ENCODE measurements around the gene OR10H1. TPM values are rescaled to one million over a fixed set of nuclear protein-coding genes. Genes with fewer than 3 reads are reported as not detected.

OR10H1 gene
- polyA plus RNA-seq, 3 donors, result not detected

GRCh38 chr19:15828121-15828610, 12.7 kb upstream of the OR10H1 start:
- intact Hi-C loops (cut with micrococcal nuclease), result no loop called here
- H3K79me2 ChIP-seq (ENCODE audit: insufficient read depth, low read length), result no peaks in the 10 kb centered on the region

GRCh38 chr19:15825753-15826152, 10.3 kb upstream of the OR10H1 start:
- intact Hi-C loops (cut with micrococcal nuclease), result no loop called here
- Mint-ChIP-seq H3K9me3 (no peaks in the 10 kb centered on the region), H3K4me3 (no peak overlapping the region), H3K4me1 (peaks cover 5% of the 10 kb centered on the region), H3K27me3 (ENCODE audit: low read depth in 3 of 3) (peaks cover 1 to 10% (median 5%) of the 10 kb centered on the region in 3 donors), H3K27ac (no peak overlapping the region), H3K36me3 (no peaks in the 10 kb centered on the region)
- H3K4me1 ChIP-seq (ENCODE audit: control insufficient read depth in 1 of 2, insufficient read depth in 2 of 2, low read length in 2 of 2), result no peaks in the 10 kb centered on the region
- no peak overlapping the region for H3K4me2 ChIP-seq (replicated peaks; ENCODE audit: extremely low read depth, low read length, poor library complexity, severe bottlenecking)
- no peaks in the 10 kb centered on the region for H4K20me1 ChIP-seq (ENCODE audit: insufficient read depth, low read length)
- H3K4me3 ChIP-seq (replicated peaks in 1 of 3; ENCODE audit: low read depth in 2 of 3, low read length in 3 of 3), result no peak overlapping the region
- no peak overlapping the region for H3K9ac ChIP-seq (ENCODE audit: insufficient read depth, low read length, poor library complexity, severe bottlenecking)
- no peak overlapping the region for H2AFZ ChIP-seq (ENCODE audit: insufficient read depth, low read depth, low read length, poor library complexity, severe bottlenecking)
- TF ChIP-seq CTCF (IDR thresholded peaks at IDR 0.05), result no peak
- no CpG with 5 or more reads among the region's 1 CpG for WGBS (ENCODE audit: insufficient coverage)
- H3K27me3 ChIP-seq (ENCODE audit: control insufficient read depth in 2 of 2, insufficient read depth in 2 of 2, low read length in 2 of 2), result no peaks in the 10 kb centered on the region
- H3K36me3 ChIP-seq (replicated peaks in 1 of 2; ENCODE audit: control insufficient read depth in 1 of 2, insufficient read depth in 2 of 2, low read length in 2 of 2), result no peaks in the 10 kb centered on the region
- no peaks in the 10 kb centered on the region for H3K79me2 ChIP-seq (ENCODE audit: insufficient read depth, low read length)
- no peak overlapping the region for H3K27ac ChIP-seq (ENCODE audit: low read depth in 1 of 2, low read length in 2 of 2)
- no peaks in the 10 kb centered on the region for H3K9me3 ChIP-seq (replicated peaks in 1 of 2; ENCODE audit: control insufficient read depth in 1 of 2, insufficient read depth in 1 of 2, low read length in 2 of 2)
- DNase-seq, result no peak

More at GRCh38 chr19:15828121-15828610, 12.7 kb upstream of the OR10H1 start:
- H3K4me1 Mint-ChIP-seq, result peaks cover 5% of the 10 kb centered on the region
- H3K9ac ChIP-seq (ENCODE audit: insufficient read depth, low read length, poor library complexity, severe bottlenecking), result no peak overlapping the region
- DNase-seq, result no peak
- no peaks in the 10 kb centered on the region for H3K27me3 ChIP-seq (ENCODE audit: control insufficient read depth in 2 of 2, insufficient read depth in 2 of 2, low read length in 2 of 2)
- H3K4me1 ChIP-seq (ENCODE audit: control insufficient read depth in 1 of 2, insufficient read depth in 2 of 2, low read length in 2 of 2), result no peaks in the 10 kb centered on the region
- H3K4me3 Mint-ChIP-seq, result no peak overlapping the region
- no peaks in the 10 kb centered on the region for H3K36me3 Mint-ChIP-seq
- no peaks in the 10 kb centered on the region for H3K9me3 ChIP-seq (replicated peaks in 1 of 2; ENCODE audit: control insufficient read depth in 1 of 2, insufficient read depth in 1 of 2, low read length in 2 of 2)
- no peaks in the 10 kb centered on the region for H3K36me3 ChIP-seq (replicated peaks in 1 of 2; ENCODE audit: control insufficient read depth in 1 of 2, insufficient read depth in 2 of 2, low read length in 2 of 2)
- no peak for TF ChIP-seq CTCF (IDR thresholded peaks at IDR 0.05)
- peaks cover 1 to 10% (median 5%) of the 10 kb centered on the region in 3 donors for H3K27me3 Mint-ChIP-seq (ENCODE audit: low read depth in 3 of 3)
- H3K27ac Mint-ChIP-seq, result no peak overlapping the region
- no peaks in the 10 kb centered on the region for H3K9me3 Mint-ChIP-seq
- H3K4me2 ChIP-seq (replicated peaks; ENCODE audit: extremely low read depth, low read length, poor library complexity, severe bottlenecking), result no peak overlapping the region
- H2AFZ ChIP-seq (ENCODE audit: insufficient read depth, low read depth, low read length, poor library complexity, severe bottlenecking), result no peak overlapping the region
- 69% methylated on average over 5 of the region's 7 CpGs for WGBS (ENCODE audit: insufficient coverage)
- H3K27ac ChIP-seq (ENCODE audit: low read depth in 1 of 2, low read length in 2 of 2), result no peak overlapping the region
- H3K4me3 ChIP-seq (replicated peaks in 1 of 3; ENCODE audit: low read depth in 2 of 3, low read length in 3 of 3), result no peak overlapping the region
- H4K20me1 ChIP-seq (ENCODE audit: insufficient read depth, low read length), result no peaks in the 10 kb centered on the region
